Stimulated activated CD8-positive, alpha-beta memory T cell treated with anti-CD3 and anti-CD28 coated beads, Interleukin-7, amount 100 ng/mL, for 4 hours (primary cell): ENCODE results near the gene SLC35E2B.

ENCODE experiments used
- DNase-seq, 2 donors: peaks; one replicate each; pipeline ENCODE4 v3.0.0-alpha.2; 2020; ENCODE audit warnings: low read depth in 2 of 2

Gene SLC35E2B

GRCh38 chr1:1612104-1612400 lies 80.5 kb downstream of the SLC35E2B start:
- DNase-seq = no peak

- no peak for DNase-seq
Observed at GRCh38 chr1:1610796-1611195, 81.8 kb downstream of the SLC35E2B start.

GRCh38 chr1:1609822-1610485 lies 82.6 kb downstream of the SLC35E2B start:
- no peak for DNase-seq
